A549 treated with CORT108297 at 1 μM for 4 hours (cell line): ENCODE results near the gene ETHE1. TPM values are rescaled to one million over a fixed set of nuclear protein-coding genes. Genes with fewer than 3 reads are reported as not detected.

ENCODE experiments used
- total RNA-seq: library from RNA; stranded (reverse); fragments of 200-300 nt; extraction: Qiagen RNA extraction; gene quantifications from 5 replicates; pipeline ENCODE4 v1.2.3, GENCODE V29; 2022

ETHE1 gene
- total RNA-seq, result 42.2 to 55.9 TPM (median 53.7 TPM) in 5 replicates

DNA sequence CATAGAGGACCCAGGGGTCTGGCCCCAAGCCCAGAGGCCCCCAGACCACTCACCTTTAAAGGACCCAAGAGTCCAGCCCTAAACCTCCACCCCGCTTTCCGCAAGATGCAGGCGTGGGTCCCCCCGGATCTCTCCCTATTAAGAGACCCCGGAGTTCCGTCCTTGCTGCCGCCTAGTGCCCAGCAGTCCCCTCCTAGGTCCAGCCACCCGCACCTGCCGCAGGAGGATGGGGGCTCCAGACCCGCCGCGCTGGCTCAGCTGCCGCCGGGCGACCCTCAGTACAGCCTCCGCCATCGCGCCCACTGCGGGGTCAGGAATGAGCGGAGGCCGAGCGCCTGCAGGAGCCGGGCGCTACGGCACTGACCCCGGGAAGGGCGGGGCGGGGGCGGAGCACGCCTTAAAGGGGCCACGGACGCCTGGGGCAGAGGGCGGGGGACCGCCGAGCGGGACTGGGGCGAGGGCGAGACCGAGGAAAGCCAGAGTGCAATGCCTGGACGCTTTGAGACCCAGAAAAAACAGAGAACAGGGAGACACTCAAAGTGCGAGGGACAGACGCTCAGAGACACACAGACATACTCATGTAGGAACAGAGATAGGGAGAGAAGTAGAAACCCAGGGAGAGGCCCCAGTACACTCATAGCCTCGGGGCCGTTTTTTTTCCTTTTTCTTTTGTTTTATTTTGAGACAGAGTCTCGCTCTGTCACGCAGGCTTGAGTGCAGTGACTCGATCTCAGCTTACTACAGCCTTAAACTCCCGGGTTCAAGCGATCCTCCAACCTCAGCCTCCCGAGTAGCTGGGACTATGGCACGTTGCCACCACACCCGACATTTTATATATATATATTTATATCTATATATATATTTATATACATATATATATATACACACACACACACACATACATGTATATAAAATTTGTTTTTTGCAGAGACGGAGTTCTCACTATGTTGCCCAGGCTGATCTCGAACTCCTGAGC lies at the start of gene ETHE1:
TSS of gene ETHE1 (minus strand) at position 318 of the 976 bp plus-strand sequence. CDS start at position 294, 24 bp downstream.

DNA sequence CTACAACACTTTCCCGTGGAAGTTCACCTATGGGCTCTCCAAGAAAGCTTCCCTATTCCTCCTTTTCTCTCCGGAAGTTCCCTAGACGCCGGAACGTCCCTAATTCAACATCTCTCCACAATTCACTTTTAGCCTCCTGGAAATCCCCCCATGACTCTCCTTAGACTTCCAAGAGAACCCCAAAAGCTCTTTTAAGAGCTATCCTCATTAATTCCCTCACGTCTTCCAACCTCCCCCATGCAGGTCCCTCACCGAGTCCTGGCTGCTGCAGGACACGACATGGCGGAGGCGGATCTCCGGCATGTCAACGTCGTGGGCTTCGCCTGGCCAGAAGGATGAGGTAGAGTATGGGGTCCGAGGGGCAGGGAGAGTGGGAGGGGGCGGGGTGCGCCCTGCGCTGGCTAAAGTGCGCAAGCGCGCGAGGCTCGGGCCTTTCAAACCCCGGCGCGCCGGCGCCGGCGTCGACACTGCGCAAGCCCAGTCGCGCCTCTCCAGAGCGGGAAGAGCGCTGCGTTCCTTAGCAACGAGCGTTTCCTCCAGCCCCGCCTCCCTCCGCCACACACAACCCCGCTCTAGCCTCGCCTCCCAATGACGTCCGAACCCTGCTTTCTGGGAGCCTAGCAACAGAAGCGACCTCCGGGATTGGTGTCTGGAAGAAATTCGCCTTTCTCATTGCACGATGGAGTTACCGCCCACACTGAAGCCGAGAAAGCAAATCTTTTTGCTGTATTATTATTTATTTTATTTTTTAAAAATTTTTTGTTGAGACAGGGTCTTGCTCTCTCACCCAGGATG lies 48.4 kb upstream of the ETHE1 start, which contains the start of the genes PINLYP and XRCC1:
TSS of gene PINLYP (plus strand) at position 646 of the 795 bp plus-strand sequence. CDS start 1,391 bp downstream, outside the sequence.
TSS of gene XRCC1 (minus strand) at position 372 of the 795 bp plus-strand sequence. CDS start at position 303, 69 bp downstream.

DNA sequence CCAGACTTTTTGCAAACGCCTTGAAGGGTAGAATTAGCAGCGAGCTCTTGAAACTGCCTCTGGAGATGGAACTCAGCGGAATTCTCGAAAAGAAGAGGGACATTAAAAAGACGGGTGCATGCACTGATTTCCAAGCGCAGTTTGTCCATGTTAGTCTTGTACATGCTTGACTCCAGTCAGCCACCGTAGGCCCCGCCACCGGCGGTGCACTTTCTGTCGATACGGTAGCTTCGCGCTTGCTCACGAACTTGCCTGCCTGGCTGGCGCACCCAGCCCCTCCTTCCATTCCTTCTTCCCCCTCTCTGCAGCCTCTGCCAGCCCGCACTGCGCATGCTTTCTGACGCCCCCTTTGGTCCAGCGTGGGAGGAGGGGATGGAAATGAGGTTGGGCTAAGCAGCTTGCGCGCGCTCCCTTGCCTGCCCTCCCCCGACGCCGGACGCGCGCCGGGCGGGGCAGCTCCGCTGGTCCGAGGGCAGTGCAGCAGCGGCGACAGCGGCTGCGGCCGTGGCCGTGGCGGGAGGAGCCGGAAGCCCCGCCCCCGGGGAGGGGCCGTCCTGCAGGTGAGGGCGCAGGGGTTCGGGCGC lies 6.1 kb upstream of the ETHE1 start, which contains the start of gene ZNF575:
TSS of gene ZNF575 (plus strand) at position 227 of the 584 bp plus-strand sequence. CDS start 1,235 bp downstream, outside the sequence.

GRCh38 chr19:43504426-43505185 lies 22.4 kb downstream of the ETHE1 start, which contains the start of gene PHLDB3:
Gene PHLDB3 (minus strand): TSS chr19:43504746. CDS start chr19:43504118, 628 bp downstream.

DNA sequence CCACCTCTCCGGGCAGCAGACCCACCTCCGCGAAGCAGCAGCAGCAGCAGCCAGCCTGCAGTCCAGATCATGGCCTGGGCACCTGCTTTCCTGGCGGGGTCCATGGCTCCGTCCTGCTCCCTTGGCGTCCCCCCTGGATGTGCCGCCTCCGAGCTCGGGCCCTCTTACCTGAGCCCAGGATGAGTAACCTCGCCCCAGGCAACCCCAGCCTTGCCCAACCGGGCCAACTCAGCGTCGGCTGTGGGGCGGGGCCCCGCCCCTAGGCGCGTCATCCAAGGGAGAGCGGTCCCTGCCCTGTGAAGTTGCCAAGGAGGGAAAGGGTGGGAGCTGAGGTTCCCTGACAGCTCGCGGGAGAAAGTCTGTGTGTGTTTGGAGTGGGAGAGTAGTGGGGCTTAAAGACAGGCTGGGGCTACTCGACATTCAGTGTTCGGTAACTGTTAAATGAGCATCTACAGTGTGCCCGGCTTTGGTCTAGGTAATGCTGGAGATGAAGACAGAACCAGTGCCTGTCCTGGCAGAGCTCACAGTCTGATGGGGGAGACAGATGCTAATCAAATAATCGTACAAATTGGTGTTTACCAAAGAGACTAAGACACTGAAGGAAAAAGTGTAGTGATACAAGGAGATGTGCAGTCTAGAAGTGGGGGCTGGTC lies 61.4 kb downstream of the ETHE1 start, which contains the start of gene LYPD3:
TSS of gene LYPD3 (minus strand) at position 141 of the 653 bp plus-strand sequence. CDS start at position 104, 37 bp downstream.

Other genes with a start within 250 kb of the ETHE1 start
- 0.07 to 0.16 TPM (median 0.10 TPM) in 5 replicates for gene CD177, start 173.5 kb downstream of the ETHE1 start, total RNA-seq
- not detected in 5 replicates for gene TEX101, start 112.3 kb downstream of the ETHE1 start, total RNA-seq
- 0.27 to 0.62 TPM (median 0.45 TPM) in 5 replicates for gene LYPD3, start 61.6 kb downstream of the ETHE1 start, total RNA-seq
- gene PHLDB3, start 22.5 kb downstream of the ETHE1 start, total RNA-seq, result 10.3 to 11.8 TPM (median 11.4 TPM) in 5 replicates
- gene ZNF575, start 6.0 kb upstream of the ETHE1 start, total RNA-seq, result 1.6 to 2.5 TPM (median 2.2 TPM) in 5 replicates
- 29.4 to 33.6 TPM (median 30.5 TPM) in 5 replicates for gene XRCC1, start 48.3 kb upstream of the ETHE1 start, total RNA-seq
- 0.19 to 0.35 TPM (median 0.23 TPM) in 5 replicates for gene PINLYP, start 48.6 kb upstream of the ETHE1 start, total RNA-seq
- 4.5 to 8.2 TPM (median 5.1 TPM) in 5 replicates for gene IRGQ, start 68.9 kb upstream of the ETHE1 start, total RNA-seq
- 12.0 to 22.2 TPM (median 21.9 TPM) in 5 replicates for gene ZNF576, start 69.4 kb upstream of the ETHE1 start, total RNA-seq
- 0.65 to 1.3 TPM (median 0.76 TPM) in 5 replicates for gene SRRM5, start 84.9 kb upstream of the ETHE1 start, total RNA-seq
- 49.6 to 69.2 TPM (median 64.7 TPM) in 5 replicates for gene ZNF428, start 92.4 kb upstream of the ETHE1 start, total RNA-seq
- gene CADM4, start 112.6 kb upstream of the ETHE1 start, total RNA-seq, result 6.9 to 11.3 TPM (median 9.3 TPM) in 5 replicates
- gene PLAUR, start 143.0 kb upstream of the ETHE1 start, total RNA-seq, result 90.0 to 104 TPM (median 102 TPM) in 5 replicates
- gene IRGC, start 188.9 kb upstream of the ETHE1 start, total RNA-seq, result not detected in 5 replicates
- 52.1 to 76.4 TPM (median 65.0 TPM) in 5 replicates for gene SMG9, start 227.8 kb upstream of the ETHE1 start, total RNA-seq